H1 (cell line): ENCODE data around the gene TMPRSS4. TPM values are rescaled to one million over a fixed set of nuclear protein-coding genes. Genes with fewer than 3 reads are reported as not detected.
"Not testable (repeated sequence)": the region's sequence is repeated elsewhere in the genome, so short reads cannot be mapped to it uniquely, and the experiment has no call there.

Experiments
- CTCF ChIA-PET: fragments of 300-600 bp; sonication (Branson Sonifier 250); formaldehyde crosslinking; loops from one replicate; lab custom pipeline; 2021; ENCODE audit not compliant: partially characterized antibody; lab: Charles Lee
- POLR2A ChIA-PET: fragments of 300-600 bp; sonication (Branson Sonifier 250); formaldehyde crosslinking; loops from one replicate; lab custom pipeline; 2021; ENCODE audit warnings: inconsistent platforms; ENCODE audit not compliant: partially characterized antibody; lab: Charles Lee
- DNase-seq, 2 experiments: peaks; one replicate each; pipeline versions ENCODE4 v3.0.0 to v3.0.0-alpha.2; 2010 to 2022; ENCODE audit warnings: low spot score in 2 of 2, low read depth in 1 of 2, mixed read lengths in 1 of 2
- FAIRE-seq: peaks from 2 replicates; lab custom pipeline; 2011; peaks lifted over from hg19 to GRCh38; lab: Jason Lieb, UNC
- H2AFZ ChIP-seq: 2 replicates; pipeline ENCODE4 v1.8.1; 2012; ENCODE audit warnings: low read length, inconsistent platforms
- H2AK5ac ChIP-seq: 2 replicates; pipeline ENCODE4 v1.6.1; 2013; ENCODE audit warnings: low read depth, low read length
- H2BK120ac ChIP-seq: replicated peaks from 2 replicates; pipeline ENCODE3; 2013; ENCODE audit warnings: low read depth, low read length, inconsistent platforms
- H2BK12ac ChIP-seq: 2 replicates; pipeline ENCODE4 v1.6.1; 2013; ENCODE audit warnings: low read depth, low read length
- H2BK15ac ChIP-seq: 2 replicates; pipeline ENCODE4 v1.6.1; 2013; ENCODE audit warnings: low read length
- H2BK20ac ChIP-seq: 2 replicates; pipeline ENCODE4 v1.6.1; 2013; ENCODE audit warnings: low read length
- H2BK5ac ChIP-seq: 2 replicates; pipeline ENCODE4 v1.6.1; 2013; ENCODE audit warnings: low read depth, low read length
- H3K14ac ChIP-seq: 2 replicates; pipeline ENCODE4 v1.6.1; 2013; ENCODE audit warnings: inconsistent platforms; ENCODE audit not compliant: insufficient read length
- H3K18ac ChIP-seq: 2 replicates; pipeline ENCODE4 v1.6.1; 2013; ENCODE audit warnings: low read length; ENCODE audit errors: extremely low read depth
- H3K23ac ChIP-seq: 2 replicates; pipeline ENCODE4 v1.6.1; 2013; ENCODE audit warnings: inconsistent platforms; ENCODE audit not compliant: insufficient read length
- H3K23me2 ChIP-seq: 2 replicates; pipeline ENCODE4 v1.6.1; 2013; ENCODE audit warnings: low read depth, low read length
- H3K27ac ChIP-seq: 2 replicates; pipeline ENCODE4 v1.6.1; 2011; ENCODE audit warnings: low read depth, low read length, inconsistent platforms
- H3K27me3 ChIP-seq, 4 experiments: replicated peaks in 1 of 4; 1 replicate in 1 of 4; 2 replicates in 3 of 4; pipeline versions ENCODE4 v1.6.1 to v1.8.1; 2011 to 2013; ENCODE audit warnings: low read length in 3 of 4, mild to moderate bottlenecking in 3 of 4, inconsistent platforms in 2 of 4, mixed read lengths in 2 of 4, moderate library complexity in 1 of 4; ENCODE audit not compliant: control insufficient read depth in 3 of 4, insufficient read depth in 3 of 4; ENCODE audit errors: extremely low read depth in 1 of 4
- H3K36me3 ChIP-seq, 4 experiments: 2 replicates each; pipeline versions ENCODE4 v1.6.1 to v1.8.1; 2011 to 2013; ENCODE audit warnings: mild to moderate bottlenecking in 4 of 4, low read length in 3 of 4, moderate library complexity in 2 of 4, control low read depth in 1 of 4, inconsistent platforms in 1 of 4; ENCODE audit not compliant: insufficient read depth in 4 of 4, control insufficient read depth in 2 of 4
- H3K4ac ChIP-seq: replicated peaks from 2 replicates; pipeline ENCODE3; 2013; ENCODE audit warnings: low read length, low read depth, mixed read lengths, inconsistent platforms; ENCODE audit not compliant: insufficient read length
- H3K4me1 ChIP-seq, 4 experiments: replicated peaks in 1 of 4; 1 replicate in 1 of 4; 2 replicates in 3 of 4; pipeline versions ENCODE4 v1.6.1 to v1.8.1; 2011 to 2013; ENCODE audit warnings: low read length in 3 of 4, inconsistent platforms in 2 of 4, mixed read lengths in 1 of 4; ENCODE audit not compliant: insufficient read depth in 4 of 4, control insufficient read depth in 3 of 4
- H3K4me2 ChIP-seq, 2 experiments: 2 replicates each; pipeline versions ENCODE4 v1.6.1 to v1.8.1; 2011 to 2013; ENCODE audit warnings: low read depth in 2 of 2, low read length in 2 of 2, control low read depth in 1 of 2, inconsistent platforms in 1 of 2, mild to moderate bottlenecking in 1 of 2; ENCODE audit not compliant: insufficient read depth in 1 of 2
- H3K4me3 ChIP-seq, 4 experiments: fragments of 200-600, 300-600 bp in 1 of 4; sonication (generic), shearing (Covaris generic), sonication (Bioruptor Twin) in 1 of 4; 2 replicates each; pipeline versions ENCODE4 v1.5.1 to v1.8.1; 2011 to 2016; ENCODE audit warnings: low read length in 4 of 4, low read depth in 3 of 4, control low read depth in 2 of 4, inconsistent platforms in 2 of 4, mild to moderate bottlenecking in 2 of 4, mixed read lengths in 1 of 4, moderate library complexity in 1 of 4; ENCODE audit not compliant: insufficient read depth in 2 of 4; ENCODE audit errors: extremely low read depth in 1 of 4
- H3K56ac ChIP-seq: replicated peaks from 2 replicates; pipeline ENCODE3; 2013; ENCODE audit warnings: low read depth, mild to moderate bottlenecking, mixed read lengths, low read length, inconsistent platforms; ENCODE audit not compliant: insufficient read length
- H3K79me1 ChIP-seq: 2 replicates; pipeline ENCODE4 v1.6.1; 2013; ENCODE audit warnings: low read depth, low read length, control low read depth
- H3K79me2 ChIP-seq, 2 experiments: 2 replicates each; pipeline versions ENCODE4 v1.6.1 to v1.8.1; 2012 to 2013; ENCODE audit warnings: low read length in 2 of 2, mild to moderate bottlenecking in 2 of 2, inconsistent platforms in 1 of 2; ENCODE audit not compliant: insufficient read depth in 2 of 2, control insufficient read depth in 1 of 2
- H3K9ac ChIP-seq, 4 experiments: replicated peaks in 1 of 4; 1 replicate in 1 of 4; 2 replicates in 3 of 4; pipeline versions ENCODE4 v1.6.1 to v1.8.1; 2011 to 2013; ENCODE audit warnings: low read depth in 3 of 4, low read length in 3 of 4, control low read depth in 2 of 4, mild to moderate bottlenecking in 2 of 4, moderate library complexity in 2 of 4, inconsistent platforms in 1 of 4; ENCODE audit errors: extremely low read depth in 1 of 4
- H3K9me3 ChIP-seq, 2 experiments: 2 replicates each; pipeline versions ENCODE4 v1.6.1 to v1.8.1; 2012 to 2013; ENCODE audit warnings: mild to moderate bottlenecking in 2 of 2, moderate library complexity in 2 of 2, control low read depth in 1 of 2, inconsistent platforms in 1 of 2, low read depth in 1 of 2, low read length in 1 of 2, mixed read lengths in 1 of 2; ENCODE audit not compliant: insufficient read depth in 2 of 2
- H4K20me1 ChIP-seq, 2 experiments: replicated peaks in 1 of 2; 2 replicates each; pipeline versions ENCODE3 to v1.8.1; 2011 to 2013; ENCODE audit warnings: inconsistent platforms in 2 of 2, low read length in 2 of 2, mild to moderate bottlenecking in 1 of 2; ENCODE audit not compliant: insufficient read depth in 2 of 2, control insufficient read depth in 1 of 2
- H4K5ac ChIP-seq: 2 replicates; pipeline ENCODE4 v1.6.1; 2013; ENCODE audit warnings: low read length, low read depth, mixed read lengths, inconsistent platforms; ENCODE audit not compliant: insufficient read length
- H4K8ac ChIP-seq: 2 replicates; pipeline ENCODE4 v1.8.0; 2013; ENCODE audit warnings: mild to moderate bottlenecking, moderate library complexity, low read length, inconsistent platforms; ENCODE audit not compliant: insufficient read depth; ENCODE audit errors: extremely low read depth
- H4K91ac ChIP-seq: replicated peaks from 2 replicates; pipeline ENCODE3; 2013; ENCODE audit warnings: low read length, mixed read lengths, inconsistent platforms; ENCODE audit not compliant: insufficient read length
- SP4 ChIP-seq: IDR thresholded peaks from 2 replicates; pipeline ENCODE4 v1.6.1; 2012; ENCODE audit warnings: low read length, inconsistent platforms
- TEAD4 ChIP-seq: IDR thresholded peaks from 2 replicates; pipeline ENCODE4 v1.6.1; 2012; ENCODE audit warnings: low read depth, low read length, inconsistent platforms, mixed read lengths
- WGBS, 2 experiments: shearing (Covaris generic) in 1 of 2; methylation state at CpG; one replicate each; pipeline versions ENCODE4 v1.1.6 to v1.1.7; 2013 to 2015; ENCODE audit warnings: low lambda C conversion rate in 2 of 2, mixed read lengths in 2 of 2, inconsistent platforms in 1 of 2, low coverage in 1 of 2, missing lambda C conversion rate in 1 of 2; ENCODE audit not compliant: insufficient replicate concordance in 2 of 2, insufficient coverage in 1 of 2, insufficient read length in 1 of 2; ENCODE audit errors: extremely low coverage in 1 of 2, missing lambda C conversion rate in 1 of 2; 5-methylcytosine and 5-hydroxymethylcytosine counted together
- polyA plus RNA-seq, 7 experiments: library from polyadenylated mRNA; depleted of rRNA in 3 of 7; stranded (reverse) in 5 of 7; unstranded in 2 of 7; fragments of >200 nt in 5 of 7; fragments of 200-250 nt in 2 of 7; gene quantifications; 1 replicate in 5 of 7; 2 replicates in 1 of 7; 4 replicates in 1 of 7; pipeline versions ENCODE4 v1.2.1 to v1.2.3, GENCODE V29; 2011 to 2013; ENCODE audit warnings: missing spikeins in 2 of 7, mixed read lengths in 2 of 7
- total RNA-seq: library from RNA; stranded (reverse); fragmentation: NEBNext Ultra II Directional; extraction: Animal tissue kit (Norgen Biotek cat#: 25700); gene quantifications from 2 replicates; pipeline ENCODE4 v1.2.1, GENCODE V29; 2021

Gene TMPRSS4
- total and polyA plus RNA-seq, 2 of the 8 experiments (the other 6 are each of a cell fraction or from before 2014, with no cell fraction given): 0.11 to 0.58 TPM

GRCh38 chr11:118061586-118062125 is 15.2 kb upstream of the TMPRSS4 start (continued):
- TF ChIP-seq SP4: no peak
- TF ChIP-seq TEAD4: no peak

- not testable (repeated sequence) for H4K20me1 ChIP-seq, H4K8ac ChIP-seq, H3K4ac ChIP-seq, H4K91ac ChIP-seq, H3K23me2 ChIP-seq, H2BK20ac ChIP-seq, H3K4me3 ChIP-seq, DNase-seq, FAIRE-seq, H3K36me3 ChIP-seq, H3K56ac ChIP-seq, H3K4me2 ChIP-seq, H3K18ac ChIP-seq, H3K14ac ChIP-seq, H4K5ac ChIP-seq, H2BK15ac ChIP-seq, H3K9me3 ChIP-seq, H3K4me1 ChIP-seq, H2AK5ac ChIP-seq, H2BK12ac ChIP-seq, H3K79me2 ChIP-seq, H2BK120ac ChIP-seq, H3K9ac ChIP-seq, H3K27me3 ChIP-seq, H2AFZ ChIP-seq, H3K27ac ChIP-seq, H3K79me1 ChIP-seq, H3K23ac ChIP-seq, H2BK5ac ChIP-seq
- POLR2A ChIA-PET: interaction anchor here (1.1 kb wide), 1 partner anchor 46 kb away, joined by 3 read pairs; no protein-coding TSS in a partner anchor
- WGBS, 2 experiments: 87% methylated on average over 5 of the region's 5 CpGs; no CpG with 5 or more reads in 1 of the 2 experiments
- CTCF ChIA-PET: interaction anchor here (0.7 to 1.9 kb wide), 7 partner anchors 15 to 243 kb away, joined by 3 to 5 read pairs (median 4); no protein-coding TSS in a partner anchor
Observed at GRCh38 chr11:118062181-118062580, 14.7 kb upstream of the TMPRSS4 start.
